ENCODE data around the gene FERMT2. TPM values are rescaled to one million over a fixed set of nuclear protein-coding genes. Genes with fewer than 3 reads are reported as not detected.

The FERMT2 gene
- total and polyA plus RNA-seq, 2 experiments from 2014 or later, result 108 to 148 TPM

- H3K4me1 ChIP-seq (ENCODE audit: insufficient read depth), result peaks cover 17% of the 10 kb centered on the region
- peaks cover 5% of the 10 kb centered on the region for H3K27me3 Mint-ChIP-seq (ENCODE audit: insufficient read depth, low read depth, poor library complexity)
- H3K4me3 Mint-ChIP-seq, result no peak overlapping the region
- peaks cover 36% of the 10 kb centered on the region for H3K36me3 Mint-ChIP-seq (ENCODE audit: low read depth)
- no peak overlapping the region for H3K27ac Mint-ChIP-seq
- H3K27ac ChIP-seq (ENCODE audit: low read depth), result no peak overlapping the region
- DNase-seq (ENCODE audit: low spot score), result no peak
- ATAC-seq, result 0 out of 3 replicates have a peak, but pooled peaks have one; percentile 23
- H3K9me3 Mint-ChIP-seq, result no peaks in the 10 kb centered on the region
- TF ChIP-seq ZNF331 (CRISPR knock-in tag; IDR thresholded peaks at IDR 0.05; ENCODE audit: low read depth) (no peak), REST (IDR thresholded peaks at IDR 0.05; ENCODE audit: unreplicated experiment) (peak; percentile 35)
- H3F3A ChIP-seq (replicated peaks; ENCODE audit: low read depth), result no peaks in the 10 kb centered on the region
- H2AFZ ChIP-seq, result no peak overlapping the region
- peaks cover 33% of the 10 kb centered on the region for H3K4me1 Mint-ChIP-seq
- H3K79me2 ChIP-seq (replicated peaks; ENCODE audit: insufficient read depth), result peaks cover 100% of the 10 kb centered on the region
- no peaks in the 10 kb centered on the region for H3K27me3 ChIP-seq (ENCODE audit: insufficient read depth)
- no peaks in the 10 kb centered on the region; the same call in 1 of the 2 replicates for H3K36me3 ChIP-seq (ENCODE audit: insufficient read depth)
- H3K9me2 ChIP-seq (ENCODE audit: insufficient read depth), result no peaks in the 10 kb centered on the region
- no peaks in the 10 kb centered on the region; the same call in 1 of the 2 replicates for H4K20me1 ChIP-seq (replicated peaks; ENCODE audit: insufficient read depth)
- no peak overlapping the region for H3K4me3 ChIP-seq
- no peak overlapping the region for H3K4me2 ChIP-seq
Observed at GRCh38 chr14:52944254-52944653, 6.6 kb downstream of the FERMT2 start.

- Mint-ChIP-seq H3K4me1 (peaks cover 34% of the 10 kb centered on the region), H3K27ac (no peak overlapping the region; the same call in 1 of the 2 replicates), H3K9me3 (no peaks in the 10 kb centered on the region), H3K36me3 (ENCODE audit: low read depth) (peaks cover 14% of the 10 kb centered on the region), H3K27me3 (ENCODE audit: insufficient read depth, low read depth, poor library complexity) (peaks cover 2% of the 10 kb centered on the region), H3K4me3 (no peak overlapping the region)
- Histone ChIP-seq H3K4me3 (no peak overlapping the region), H3K36me3 (ENCODE audit: insufficient read depth) (no peaks in the 10 kb centered on the region), H3F3A (replicated peaks; ENCODE audit: low read depth) (no peaks in the 10 kb centered on the region), H4K20me1 (replicated peaks; ENCODE audit: insufficient read depth) (no peaks in the 10 kb centered on the region; the same call in none of the 2 replicates), H3K79me2 (replicated peaks; ENCODE audit: insufficient read depth) (peaks cover 100% of the 10 kb centered on the region), H3K4me1 (ENCODE audit: insufficient read depth) (peaks cover 22% of the 10 kb centered on the region), H2AFZ (no peak overlapping the region), H3K27ac (ENCODE audit: low read depth) (no peak overlapping the region), H3K9me2 (ENCODE audit: insufficient read depth) (no peaks in the 10 kb centered on the region), H3K27me3 (ENCODE audit: insufficient read depth) (no peaks in the 10 kb centered on the region), H3K4me2 (no peak overlapping the region)
- DNase-seq (ENCODE audit: low spot score) (no peak), ATAC-seq (no peak)
- TF ChIP-seq POLR2AphosphoS5 (IDR thresholded peaks at IDR 0.05; ENCODE audit: low read depth), result no peak
- no peak for TF ChIP-seq ZNF462 (CRISPR knock-in tag; IDR thresholded peaks at IDR 0.05)
- no peak for TF ChIP-seq ETS1 (IDR thresholded peaks at IDR 0.05)
- no peak for TF ChIP-seq CREB1 (CRISPR knock-in tag; IDR thresholded peaks at IDR 0.05; ENCODE audit: low read depth)
- no peak for TF ChIP-seq CTCF (conservative IDR thresholded peaks at IDR 0.05; ENCODE audit: low read depth in 2 of 2)
- TF ChIP-seq EZH2 (IDR thresholded peaks at IDR 0.05; ENCODE audit: low read depth, unreplicated experiment), result no peak
- no peak for TF ChIP-seq ZNF331 (CRISPR knock-in tag; IDR thresholded peaks at IDR 0.05; ENCODE audit: low read depth)
Observed at GRCh38 chr14:52939427-52939826, 11.4 kb downstream of the FERMT2 start.

All from GM23338 (cell line).